DMS 273 treated with DMSO at 0.1 percent for 48 hours (cell line): ENCODE measurements around the gene FASTK.
A peak's percentile ranks its signal among the peaks of the same experiment; 100 is the strongest.

Source experiments
- DNase-seq: peaks from one replicate; lab custom pipeline; 2025; lab: John Stamatoyannopoulos, UW

Gene FASTK

GRCh38 chr7:151065516-151065915 is 15.1 kb downstream of the FASTK start:
- DNase-seq: no peak

- no peak for DNase-seq
These were observed 15.6 kb downstream of the FASTK start for GRCh38 chr7:151064993-151065392.

DNA sequence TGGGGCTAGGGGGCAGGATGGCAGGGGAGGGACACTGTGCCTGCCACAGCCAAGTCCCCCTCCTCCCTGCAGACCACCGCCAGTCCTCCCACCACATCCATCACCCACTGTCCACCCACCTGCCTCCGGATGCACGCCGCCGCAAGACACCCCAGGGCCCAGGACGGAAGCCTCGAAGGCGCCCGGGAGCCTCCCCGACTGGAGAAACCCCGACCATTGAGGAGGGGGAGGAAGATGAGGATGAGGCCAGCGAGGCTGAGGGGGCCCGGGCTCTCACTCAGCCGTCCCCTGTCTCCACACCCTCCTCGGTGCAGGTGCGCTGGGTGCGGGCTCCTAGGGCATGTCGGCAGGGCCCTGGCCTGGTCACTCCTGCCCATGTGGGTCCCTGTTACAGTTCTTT is 16.2 kb downstream of the FASTK start:
- no peak for DNase-seq

GRCh38 chr7:151063212-151063561 is 17.4 kb downstream of the FASTK start:
- no peak for DNase-seq

DNA sequence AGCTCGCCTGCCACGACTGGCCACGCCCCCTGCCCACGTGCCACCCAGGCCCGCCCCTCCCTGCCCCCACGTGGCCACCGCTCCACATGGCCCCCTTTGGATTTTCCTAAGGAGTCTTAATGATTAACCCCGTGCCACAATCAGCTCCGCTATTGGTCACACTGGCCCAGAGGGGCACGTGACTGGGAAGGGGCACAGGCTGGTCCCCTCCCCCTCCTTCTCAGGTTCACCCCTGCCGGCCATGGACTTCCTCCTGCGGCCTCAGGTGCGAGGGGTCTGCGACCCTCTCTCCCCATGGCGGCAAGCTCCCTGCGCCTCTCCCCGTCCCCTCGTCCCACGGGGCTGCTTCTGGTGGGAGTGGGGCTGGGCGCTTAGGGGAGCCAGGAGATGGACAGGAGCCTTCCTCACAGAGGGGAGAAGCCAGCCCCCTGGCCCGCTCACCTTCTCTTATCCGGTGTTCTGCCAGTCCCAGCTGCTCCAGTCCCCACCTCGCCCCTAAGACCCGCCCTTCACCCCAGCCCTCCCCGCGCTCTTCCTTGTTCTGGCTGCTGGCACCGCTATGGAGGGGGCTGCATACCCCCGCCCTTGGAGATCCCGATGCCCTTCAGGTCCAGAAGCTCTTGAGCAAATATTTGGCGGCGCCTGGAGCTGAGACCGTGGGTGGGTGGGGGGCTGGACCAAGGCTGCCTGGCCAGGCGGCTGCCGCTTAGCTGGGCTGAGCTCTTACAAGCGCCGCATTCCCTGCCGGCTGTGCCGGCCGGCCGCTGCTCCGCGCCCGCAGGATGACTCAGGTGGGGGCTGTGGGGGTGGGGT is 18.0 kb downstream of the FASTK start:
- no peak for DNase-seq

DNA sequence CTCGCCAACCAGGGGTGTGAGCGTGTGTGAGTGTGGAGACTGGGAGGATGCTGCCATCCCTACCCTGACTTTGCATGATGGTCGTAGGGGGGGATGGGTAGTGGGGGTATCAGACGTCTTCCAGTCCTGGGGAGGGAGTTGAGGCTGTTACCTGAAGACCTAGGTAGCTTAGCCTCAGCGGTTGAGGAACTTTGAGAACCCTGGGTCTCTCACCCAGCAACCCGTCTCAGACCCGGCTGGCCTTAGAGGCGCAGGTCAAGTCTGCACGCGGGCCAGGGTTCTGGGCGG is 18.6 kb downstream of the FASTK start:
- DNase-seq: no peak

DNA sequence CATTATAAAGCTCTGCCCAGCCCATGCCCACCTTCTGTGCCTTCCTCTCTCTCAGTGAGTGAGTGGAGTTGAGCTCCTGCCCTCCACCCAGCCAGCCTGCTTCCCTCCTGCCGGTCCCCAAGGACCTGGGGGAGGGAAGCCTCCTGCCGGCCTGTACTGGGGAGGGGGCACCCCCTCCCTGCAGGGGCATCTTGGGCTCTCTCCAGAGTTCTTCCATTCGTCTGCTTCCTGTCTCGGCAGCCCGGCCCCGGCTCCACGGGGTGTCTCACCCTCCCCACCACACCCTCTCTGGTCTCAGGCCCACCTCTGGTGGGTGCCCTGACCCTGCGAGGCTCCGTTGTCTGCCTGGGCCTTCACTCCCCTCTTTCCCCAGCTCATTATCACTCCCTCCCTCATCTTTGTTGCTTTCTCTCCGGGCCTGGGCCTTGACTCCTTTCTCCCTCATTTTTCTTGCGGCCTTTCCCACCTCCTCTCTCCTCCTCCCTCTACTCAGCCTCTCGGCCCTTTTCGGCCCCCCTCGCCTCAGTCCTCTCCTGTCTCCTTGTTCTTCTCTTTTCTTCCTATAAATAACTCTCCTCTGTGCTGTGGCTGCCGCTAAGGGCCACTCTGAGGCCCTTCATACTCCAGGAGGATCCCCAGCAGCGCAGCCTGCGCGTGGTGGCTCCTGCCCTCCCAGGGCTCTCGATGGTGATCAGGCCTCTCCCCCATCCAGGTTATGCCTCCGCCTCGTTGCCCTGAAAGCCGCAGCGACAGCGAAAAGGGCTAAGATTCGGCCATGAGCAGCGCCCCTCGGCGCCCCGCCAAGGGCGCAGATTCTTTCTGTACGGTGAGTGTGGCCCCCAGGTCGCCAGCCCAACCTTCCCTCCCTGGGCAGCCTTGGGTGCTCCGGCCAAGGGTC is 19.1 kb downstream of the FASTK start:
- no peak for DNase-seq

DNA sequence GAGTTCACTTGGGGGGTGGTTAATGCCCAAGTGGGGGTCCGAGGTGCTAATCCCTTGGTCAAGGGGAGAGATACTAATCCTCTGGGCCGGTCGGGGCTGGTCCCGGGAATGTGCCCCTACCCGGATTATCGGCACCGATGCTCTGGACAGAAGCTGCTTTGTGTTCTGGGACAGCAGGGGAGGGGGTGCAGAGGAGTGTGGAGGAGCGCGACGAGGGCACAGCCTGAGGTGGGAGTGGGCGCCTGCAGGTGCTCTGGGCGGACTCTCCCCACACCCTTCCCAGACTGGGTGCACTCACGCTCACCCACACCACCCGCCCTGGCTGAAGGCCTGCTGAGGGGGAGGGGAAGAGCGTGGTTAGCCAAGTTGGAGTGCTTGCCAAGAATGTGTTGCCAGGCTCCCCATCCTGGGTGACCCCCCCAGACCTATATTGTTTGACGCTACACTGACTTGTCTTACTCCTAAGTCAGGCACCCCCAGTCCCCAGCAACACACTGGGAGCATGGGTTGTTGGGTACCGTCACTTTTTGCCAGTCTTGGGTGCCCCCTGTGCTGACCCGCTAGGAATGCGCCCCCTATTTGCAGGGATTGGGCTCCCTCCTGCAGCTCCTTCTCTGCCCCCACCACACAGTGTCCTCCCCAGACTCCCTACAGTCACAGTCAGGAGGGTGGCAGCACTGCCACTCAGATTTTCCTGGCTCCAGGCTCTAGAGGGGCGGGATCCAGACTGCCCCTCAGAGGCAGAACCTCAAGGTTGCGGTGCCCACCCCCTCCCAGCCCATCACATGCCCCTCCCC is 20.0 kb downstream of the FASTK start:
- DNase-seq: no peak

DNA sequence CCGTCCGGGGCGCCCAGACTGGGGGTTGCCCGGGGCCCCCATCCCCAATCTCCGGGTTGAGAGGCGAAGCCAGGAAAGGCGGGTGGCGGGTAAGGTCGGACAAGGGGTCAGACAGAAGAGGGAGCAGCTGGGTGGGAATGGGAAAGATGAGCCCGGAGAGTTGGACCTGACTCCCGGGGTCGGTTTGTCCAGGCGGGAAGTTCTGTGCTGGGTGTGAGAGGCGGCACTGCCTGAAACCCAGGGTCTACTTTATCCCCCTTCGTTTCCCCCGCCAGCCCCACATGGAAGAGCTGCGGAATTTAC is 20.5 kb downstream of the FASTK start:
- no peak for DNase-seq

GRCh38 chr7:151059367-151060112 is 21.1 kb downstream of the FASTK start, which contains the start of gene SLC4A2:
Gene SLC4A2, plus strand, starts transcription at chr7:151059589. Its CDS starts 2,399 bp downstream, at chr7:151061988.
- DNase-seq: peak; percentile 45

DNA sequence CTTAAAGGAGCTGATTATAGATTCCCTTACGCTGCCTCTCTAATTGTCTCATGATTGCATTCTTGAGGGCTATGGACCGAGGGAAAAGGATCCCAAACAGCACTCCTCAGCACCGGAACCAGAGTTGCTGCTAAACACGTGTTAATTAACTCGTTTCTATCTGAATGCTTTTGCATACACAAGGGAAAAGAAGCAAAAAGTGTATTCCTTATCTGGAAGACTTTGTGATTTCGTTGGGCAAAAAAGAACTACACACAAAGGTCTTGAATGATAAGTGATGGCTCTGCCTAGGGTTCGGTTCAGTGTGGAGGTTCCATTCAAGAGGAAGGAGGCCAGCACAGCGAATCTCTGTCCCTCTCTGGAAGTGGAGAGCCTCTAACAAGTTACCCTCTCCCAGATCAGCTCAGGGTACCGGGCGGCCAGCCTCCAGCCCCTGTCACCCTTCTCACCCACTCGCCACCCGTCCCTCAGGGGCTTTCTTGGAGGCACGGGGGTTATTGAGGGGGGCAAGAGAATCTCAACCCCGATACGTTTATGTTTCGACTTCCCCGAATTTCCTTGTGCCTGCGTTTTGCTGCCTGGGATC is 21.7 kb downstream of the FASTK start:
- no peak for DNase-seq

- DNase-seq: peak; percentile 99
These were observed 22.4 kb downstream of the FASTK start for GRCh38 chr7:151057989-151058780.

GRCh38 chr7:151057506-151057988 is 23.1 kb downstream of the FASTK start, which contains the start of gene CDK5:
Gene CDK5, minus strand, starts transcription at chr7:151057897. Its CDS starts 49 bp downstream, at chr7:151057848.
- DNase-seq: no peak

- no peak for DNase-seq
These were observed 23.7 kb downstream of the FASTK start for GRCh38 chr7:151056666-151057505.

DNA sequence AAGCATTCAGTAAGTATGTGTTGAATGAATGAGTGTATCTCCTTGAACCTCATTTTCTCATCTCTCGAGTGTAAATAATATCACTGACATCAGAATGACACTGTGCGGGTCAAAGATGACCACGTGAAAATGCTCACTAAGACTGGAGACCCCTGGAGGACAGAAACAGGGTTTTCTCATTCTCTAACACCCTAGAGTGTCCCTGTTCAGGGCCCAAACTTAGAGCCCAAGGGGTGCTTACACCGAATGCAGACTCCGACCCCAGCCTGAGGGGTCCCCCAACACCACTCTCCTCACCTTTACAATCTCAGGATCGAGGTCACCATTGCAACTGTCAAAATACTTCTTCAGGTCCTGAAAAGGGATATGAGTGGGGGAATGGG is 24.3 kb downstream of the FASTK start:
- DNase-seq: no peak

DNA sequence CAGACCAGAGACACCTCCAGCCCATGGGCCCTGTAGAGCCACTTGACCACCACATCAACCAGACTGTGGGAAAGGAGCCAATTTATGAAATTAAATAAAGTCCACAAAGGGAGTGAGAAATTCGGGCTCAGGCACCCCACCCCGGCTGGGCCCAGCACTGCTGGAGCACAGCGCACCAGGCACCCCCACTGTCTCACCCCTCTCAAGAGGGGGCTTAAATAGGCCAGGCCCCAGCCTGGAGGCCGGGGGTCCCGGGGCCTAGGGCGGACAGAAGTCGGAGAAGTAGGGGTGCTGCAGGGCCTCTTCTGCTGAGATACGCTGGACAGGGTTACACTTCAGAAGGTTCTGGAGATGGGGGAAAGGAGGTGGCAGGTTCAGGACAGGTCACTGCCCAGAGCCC is 26.9 kb downstream of the FASTK start:
- DNase-seq: no peak

DNA sequence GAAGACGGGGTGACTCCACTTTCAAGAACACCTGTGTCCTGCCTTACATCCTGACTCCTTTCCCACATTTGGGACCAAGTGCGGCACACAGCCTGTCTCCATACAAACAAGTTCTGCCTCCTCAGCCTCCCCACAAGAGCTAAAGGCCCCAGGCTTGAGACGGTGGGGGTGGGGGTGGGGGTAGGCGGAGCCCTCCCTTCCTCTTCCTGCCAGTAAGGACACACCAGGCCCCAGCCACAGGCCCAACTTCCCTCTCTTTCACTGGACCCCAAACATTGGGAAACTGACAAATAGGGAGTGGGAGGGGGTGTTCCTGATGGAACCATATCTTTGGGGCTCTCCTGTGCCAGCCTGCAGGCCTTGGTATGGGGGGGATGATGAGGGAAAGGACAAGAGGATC is 27.5 kb downstream of the FASTK start:
- no peak for DNase-seq

- DNase-seq: no peak
These were observed 29.5 kb downstream of the FASTK start for GRCh38 chr7:151051108-151051507.

- DNase-seq: no peak
These were observed 31.6 kb downstream of the FASTK start for GRCh38 chr7:151048911-151049463.
